Osteocyte (in vitro differentiated cells): ENCODE measurements around the gene GOLGA1. TPM values are rescaled to one million over a fixed set of nuclear protein-coding genes. Genes with fewer than 3 reads are reported as not detected.

Experiments used
- DNase-seq: peaks from one replicate; pipeline ENCODE4 v3.0.0; 2021; ENCODE audit warnings: mixed read lengths; ENCODE audit not compliant: unreplicated experiment; ENCODE audit errors: extremely low spot score
- H3K27ac Mint-ChIP-seq: one replicate; pipeline ENCODE4 v1.8.0; 2021; ENCODE audit warnings: mild to moderate bottlenecking, mixed read lengths; ENCODE audit not compliant: unreplicated experiment
- H3K27me3 Mint-ChIP-seq: one replicate; pipeline ENCODE4 v1.8.0; 2021; ENCODE audit warnings: mixed read lengths; ENCODE audit not compliant: unreplicated experiment
- H3K36me3 Mint-ChIP-seq: one replicate; pipeline ENCODE4 v1.8.0; 2021; ENCODE audit warnings: mixed read lengths; ENCODE audit not compliant: unreplicated experiment
- H3K4me1 Mint-ChIP-seq: one replicate; pipeline ENCODE4 v1.8.0; 2021; ENCODE audit warnings: mixed read lengths; ENCODE audit not compliant: unreplicated experiment
- H3K4me3 Mint-ChIP-seq: one replicate; pipeline ENCODE4 v1.8.0; 2021; ENCODE audit warnings: mild to moderate bottlenecking, moderate library complexity, mixed read lengths; ENCODE audit not compliant: unreplicated experiment
- H3K9me3 Mint-ChIP-seq: one replicate; pipeline ENCODE4 v1.8.0; 2021; ENCODE audit warnings: mixed read lengths; ENCODE audit not compliant: unreplicated experiment
- CTCF ChIP-seq: fragments of 200-600 bp; sonication (generic); IDR thresholded peaks from 2 replicates; pipeline ENCODE4 v1.5.0; 2021; ENCODE audit warnings: antibody characterized with exemption, mild to moderate bottlenecking, moderate library complexity
- total RNA-seq: library from RNA; stranded (reverse); gene quantifications from 2 replicates; pipeline ENCODE4 v1.2.1, GENCODE V29; 2021

GOLGA1 gene
- total RNA-seq, 1 donor from 2014 or later: 22.4 TPM

GRCh38 chr9:124873664-124874063 lies 67.2 kb downstream of the GOLGA1 start:
- H3K4me1 Mint-ChIP-seq: peaks cover 21% of the 10 kb centered on the region
- no peak overlapping the region for H3K4me3 Mint-ChIP-seq
- DNase-seq: no peak
- H3K9me3 Mint-ChIP-seq: no peaks in the 10 kb centered on the region
- H3K27me3 Mint-ChIP-seq: no peaks in the 10 kb centered on the region
- H3K27ac Mint-ChIP-seq: no peak overlapping the region
- H3K36me3 Mint-ChIP-seq: peaks cover 16% of the 10 kb centered on the region
- TF ChIP-seq CTCF: no peak

GRCh38 chr9:124871156-124871561 lies 69.7 kb downstream of the GOLGA1 start:
- peaks cover 5% of the 10 kb centered on the region for H3K36me3 Mint-ChIP-seq
- H3K4me3 Mint-ChIP-seq: peak overlapping the region; percentile 91
- peak overlapping the region; percentile 77 for H3K27ac Mint-ChIP-seq
- peaks cover 30% of the 10 kb centered on the region for H3K4me1 Mint-ChIP-seq
- no peaks in the 10 kb centered on the region for H3K9me3 Mint-ChIP-seq
- no peak for TF ChIP-seq CTCF
- DNase-seq: no peak
- H3K27me3 Mint-ChIP-seq: no peaks in the 10 kb centered on the region

DNA sequence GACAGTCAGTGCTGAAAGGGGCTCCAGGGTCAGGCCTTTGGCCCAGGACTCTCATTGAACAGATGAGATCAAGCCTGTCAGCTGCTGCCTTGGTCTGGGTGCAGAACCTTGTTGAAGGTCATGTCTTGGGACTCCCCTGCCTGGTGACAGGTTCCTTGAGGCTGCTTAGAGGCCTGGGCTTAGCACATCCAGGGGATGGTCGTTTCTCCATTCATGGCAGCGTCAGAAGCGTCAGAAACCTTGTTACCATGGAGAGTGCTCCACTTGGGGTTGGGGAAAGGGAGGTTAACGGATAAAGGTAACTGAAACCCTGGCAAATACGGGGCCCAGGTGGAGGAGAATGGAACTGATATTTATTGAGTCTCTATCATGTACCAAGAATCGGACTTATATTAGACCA lies 70.2 kb downstream of the GOLGA1 start:
- no peak for TF ChIP-seq CTCF
- no peak for DNase-seq
- Mint-ChIP-seq H3K27ac (peak overlapping the region; percentile 77), H3K4me1 (peaks cover 30% of the 10 kb centered on the region), H3K36me3 (peaks cover 5% of the 10 kb centered on the region), H3K27me3 (no peaks in the 10 kb centered on the region), H3K4me3 (peak overlapping the region; percentile 91), H3K9me3 (no peaks in the 10 kb centered on the region)

- TF ChIP-seq CTCF: no peak
- no peak for DNase-seq
- no peaks in the 10 kb centered on the region for H3K9me3 Mint-ChIP-seq
- H3K36me3 Mint-ChIP-seq: peaks cover 5% of the 10 kb centered on the region
- H3K27ac Mint-ChIP-seq: peak overlapping the region; percentile 77
- no peaks in the 10 kb centered on the region for H3K27me3 Mint-ChIP-seq
- H3K4me1 Mint-ChIP-seq: peaks cover 30% of the 10 kb centered on the region
- peak overlapping the region; percentile 91 for H3K4me3 Mint-ChIP-seq
These were observed 70.8 kb downstream of the GOLGA1 start for GRCh38 chr9:124869986-124870560.

- no peaks in the 10 kb centered on the region for H3K9me3 Mint-ChIP-seq
- H3K27me3 Mint-ChIP-seq: no peaks in the 10 kb centered on the region
- TF ChIP-seq CTCF: no peak
- H3K4me3 Mint-ChIP-seq: peak overlapping the region; percentile 91
- peak overlapping the region; percentile 77 for H3K27ac Mint-ChIP-seq
- peaks cover 5% of the 10 kb centered on the region for H3K36me3 Mint-ChIP-seq
- H3K4me1 Mint-ChIP-seq: peaks cover 30% of the 10 kb centered on the region
- DNase-seq: no peak
These were observed 71.4 kb downstream of the GOLGA1 start for GRCh38 chr9:124869466-124869985.
